HG02571 (cell line): Measurements from ENCODE around the gene ZNF486.
"Not testable (repeated sequence)": the region's sequence is repeated elsewhere in the genome, so short reads cannot be mapped to it uniquely, and the experiment has no call there.

Experiments
- ATAC-seq: cut with Tn5 transposase; IDR thresholded peaks from one replicate; pipeline ENCODE4 v1.9.1; 2021; ENCODE audit warnings: mild to moderate bottlenecking, moderate library complexity; ENCODE audit not compliant: unreplicated experiment

The ZNF486 gene

GRCh38 chr19:20167020-20167644, at the start of gene ZNF486:
ZNF486 (plus strand) TSS chr19:20167214; CDS start chr19:20167331, 117 bp downstream.
- ATAC-seq: peak; percentile 93

GRCh38 chr19:20118064-20118839, 48.8 kb upstream of the ZNF486 start:
- ATAC-seq: not testable (repeated sequence)

GRCh38 chr19:20124879-20125278, 42.1 kb upstream of the ZNF486 start:
- ATAC-seq: no peak

- not testable (repeated sequence) for ATAC-seq
Measured at GRCh38 chr19:20132933-20133332, 34.1 kb upstream of the ZNF486 start.

GRCh38 chr19:20137714-20138113, 29.3 kb upstream of the ZNF486 start:
- ATAC-seq: not testable (repeated sequence)

GRCh38 chr19:20151617-20152145, 15.3 kb upstream of the ZNF486 start:
- ATAC-seq: no peak

GRCh38 chr19:20152506-20152905, 14.5 kb upstream of the ZNF486 start:
- not testable (repeated sequence) for ATAC-seq

- ATAC-seq: no peak
Measured at GRCh38 chr19:20153281-20153680, 13.7 kb upstream of the ZNF486 start.

GRCh38 chr19:20154636-20155035, 12.4 kb upstream of the ZNF486 start:
- ATAC-seq: no peak

GRCh38 chr19:20162821-20163220, 4.2 kb upstream of the ZNF486 start:
- no peak for ATAC-seq

GRCh38 chr19:20164456-20164855, 2.6 kb upstream of the ZNF486 start:
- ATAC-seq: no peak

GRCh38 chr19:20165971-20166592, 932 bp upstream of the ZNF486 start:
- no peak for ATAC-seq

- no peak for ATAC-seq
Measured at GRCh38 chr19:20167651-20168122, 673 bp downstream of the ZNF486 start.

GRCh38 chr19:20171285-20171684, 4.3 kb downstream of the ZNF486 start:
- ATAC-seq: no peak

- not testable (repeated sequence) for ATAC-seq
Measured at GRCh38 chr19:20175848-20176247, 8.8 kb downstream of the ZNF486 start.

GRCh38 chr19:20179956-20180355, 12.9 kb downstream of the ZNF486 start:
- not testable (repeated sequence) for ATAC-seq

GRCh38 chr19:20182222-20182785, 15.3 kb downstream of the ZNF486 start:
- no peak for ATAC-seq

- no peak for ATAC-seq
Measured at GRCh38 chr19:20186174-20186573, 19.2 kb downstream of the ZNF486 start.

- ATAC-seq: no peak
Measured at GRCh38 chr19:20197747-20198146, 30.7 kb downstream of the ZNF486 start.

GRCh38 chr19:20209051-20209450, 42.0 kb downstream of the ZNF486 start:
- no peak for ATAC-seq

GRCh38 chr19:20214366-20214765, 47.4 kb downstream of the ZNF486 start:
- ATAC-seq: not testable (repeated sequence)
